Calu3 (cell line): Measurements from ENCODE around the gene FUZ. TPM values are rescaled to one million over a fixed set of nuclear protein-coding genes. Genes with fewer than 3 reads are reported as not detected.

ENCODE experiments used
- BruUV-seq: library from RNA; stranded (reverse); fragments of 400-500 nt; replicated peaks from 2 replicates; lab custom pipeline; 2021; lab: Mats Ljungman, UMichigan
- CTCF ChIA-PET: fragments of 300-600 bp; sonication (Branson Sonifier 250); formaldehyde crosslinking; loops from one replicate; lab custom pipeline; 2022; ENCODE audit warnings: antibody characterized with exemption; lab: Charles Lee
- DNase-seq: peaks from one replicate; pipeline ENCODE4 v3.0.0; 2022
- H3K27ac Mint-ChIP-seq: one replicate; pipeline ENCODE4 v1.8.0; 2022; ENCODE audit warnings: mixed read lengths; ENCODE audit not compliant: unreplicated experiment
- H3K27me3 Mint-ChIP-seq: one replicate; pipeline ENCODE4 v1.8.0; 2022; ENCODE audit warnings: mixed read lengths; ENCODE audit not compliant: unreplicated experiment
- H3K36me3 Mint-ChIP-seq: one replicate; pipeline ENCODE4 v1.8.0; 2022; ENCODE audit warnings: mild to moderate bottlenecking, moderate library complexity, mixed read lengths; ENCODE audit not compliant: insufficient read depth, unreplicated experiment
- H3K4me1 Mint-ChIP-seq: one replicate; pipeline ENCODE4 v1.8.0; 2022; ENCODE audit warnings: mild to moderate bottlenecking, low read depth, mixed read lengths; ENCODE audit not compliant: unreplicated experiment
- H3K4me3 Mint-ChIP-seq: one replicate; pipeline ENCODE4 v1.8.0; 2022; ENCODE audit warnings: mild to moderate bottlenecking, low read depth, moderate library complexity, mixed read lengths; ENCODE audit not compliant: unreplicated experiment
- H3K9me3 Mint-ChIP-seq: one replicate; pipeline ENCODE4 v1.8.0; 2022; ENCODE audit warnings: low read depth, mixed read lengths; ENCODE audit not compliant: unreplicated experiment
- intact Hi-C: fragments of 100-400 bp; cut with micrococcal nuclease; formaldehyde crosslinking; loops from one replicate; pipeline ENCODE4 v1.10.0; 2022; ENCODE audit not compliant: unreplicated experiment
- total RNA-seq: library from RNA; stranded (reverse); gene quantifications from 2 replicates; pipeline ENCODE4 v1.2.3, GENCODE V29; 2022
- TF ChIP-seq, protein P1 (sequence below): fragments of 200-600 bp; IDR thresholded peaks from one replicate; pipeline ENCODE4 v1.8.0; 2022; ENCODE audit warnings: antibody characterized with exemption; ENCODE audit not compliant: unreplicated experiment

Gene FUZ
- total RNA-seq, 1 experiment from 2014 or later = 12.2 TPM

GRCh38 chr19:49851456-49852259 lies 38.6 kb upstream of the FUZ start:
- Mint-ChIP-seq H3K27ac (peak overlapping the region; percentile 89), H3K4me3 (peak overlapping the region; percentile 85), H3K9me3 (peaks cover 5% of the 10 kb centered on the region), H3K27me3 (no peaks in the 10 kb centered on the region), H3K36me3 (peaks cover 81% of the 10 kb centered on the region), H3K4me1 (peaks cover 36% of the 10 kb centered on the region)
- CTCF ChIA-PET = no interaction called here
- intact Hi-C loops = no loop called here
- peak; percentile 46 for DNase-seq
- BruUV-seq = no TSS peak
- TF ChIP-seq, protein P1, sequence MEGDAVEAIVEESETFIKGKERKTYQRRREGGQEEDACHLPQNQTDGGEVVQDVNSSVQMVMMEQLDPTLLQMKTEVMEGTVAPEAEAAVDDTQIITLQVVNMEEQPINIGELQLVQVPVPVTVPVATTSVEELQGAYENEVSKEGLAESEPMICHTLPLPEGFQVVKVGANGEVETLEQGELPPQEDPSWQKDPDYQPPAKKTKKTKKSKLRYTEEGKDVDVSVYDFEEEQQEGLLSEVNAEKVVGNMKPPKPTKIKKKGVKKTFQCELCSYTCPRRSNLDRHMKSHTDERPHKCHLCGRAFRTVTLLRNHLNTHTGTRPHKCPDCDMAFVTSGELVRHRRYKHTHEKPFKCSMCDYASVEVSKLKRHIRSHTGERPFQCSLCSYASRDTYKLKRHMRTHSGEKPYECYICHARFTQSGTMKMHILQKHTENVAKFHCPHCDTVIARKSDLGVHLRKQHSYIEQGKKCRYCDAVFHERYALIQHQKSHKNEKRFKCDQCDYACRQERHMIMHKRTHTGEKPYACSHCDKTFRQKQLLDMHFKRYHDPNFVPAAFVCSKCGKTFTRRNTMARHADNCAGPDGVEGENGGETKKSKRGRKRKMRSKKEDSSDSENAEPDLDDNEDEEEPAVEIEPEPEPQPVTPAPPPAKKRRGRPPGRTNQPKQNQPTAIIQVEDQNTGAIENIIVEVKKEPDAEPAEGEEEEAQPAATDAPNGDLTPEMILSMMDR = no peak

- H3K4me3 Mint-ChIP-seq = peak within 1 kb of the TSS; percentile 85
- CTCF ChIA-PET = interaction anchor here (0.6 to 2.0 kb wide), 4 partner anchors 12 to 643 kb away, joined by 3 to 9 read pairs (median 4); no protein-coding TSS in a partner anchor
- no peaks in the 10 kb centered on the region for H3K27me3 Mint-ChIP-seq
- TF ChIP-seq, protein P1 = no peak
- H3K9me3 Mint-ChIP-seq = peaks cover 5% of the 10 kb centered on the region
- peak; percentile 96 for DNase-seq
- H3K36me3 Mint-ChIP-seq = peaks cover 72% of the 10 kb centered on the region
- H3K27ac Mint-ChIP-seq = peak within 1 kb of the TSS; percentile 89
- peaks cover 36% of the 10 kb centered on the region for H3K4me1 Mint-ChIP-seq
- no TSS peak for BruUV-seq
- intact Hi-C loops = no loop called here
Measured at GRCh38 chr19:49850487-49851342, 37.6 kb upstream of the FUZ start, which contains the start of gene PTOV1. Gene PTOV1, plus strand, starts transcription at chr19:49851159.

- CTCF ChIA-PET = interaction anchor here (0.7 to 2.0 kb wide), 3 partner anchors 11 to 19 kb away, joined by 3 to 9 read pairs (median 4); no protein-coding TSS in a partner anchor
- Mint-ChIP-seq H3K36me3 (peaks cover 66% of the 10 kb centered on the region), H3K4me3 (peak overlapping the region; percentile 85), H3K4me1 (peaks cover 36% of the 10 kb centered on the region), H3K27me3 (no peaks in the 10 kb centered on the region), H3K27ac (peak overlapping the region; percentile 64), H3K9me3 (peaks cover 5% of the 10 kb centered on the region)
- no peak for DNase-seq
- TF ChIP-seq, protein P1 = no peak
- intact Hi-C loops = no loop called here
- BruUV-seq = no TSS peak
Measured at GRCh38 chr19:49850221-49850486, 37.1 kb upstream of the FUZ start.

DNA sequence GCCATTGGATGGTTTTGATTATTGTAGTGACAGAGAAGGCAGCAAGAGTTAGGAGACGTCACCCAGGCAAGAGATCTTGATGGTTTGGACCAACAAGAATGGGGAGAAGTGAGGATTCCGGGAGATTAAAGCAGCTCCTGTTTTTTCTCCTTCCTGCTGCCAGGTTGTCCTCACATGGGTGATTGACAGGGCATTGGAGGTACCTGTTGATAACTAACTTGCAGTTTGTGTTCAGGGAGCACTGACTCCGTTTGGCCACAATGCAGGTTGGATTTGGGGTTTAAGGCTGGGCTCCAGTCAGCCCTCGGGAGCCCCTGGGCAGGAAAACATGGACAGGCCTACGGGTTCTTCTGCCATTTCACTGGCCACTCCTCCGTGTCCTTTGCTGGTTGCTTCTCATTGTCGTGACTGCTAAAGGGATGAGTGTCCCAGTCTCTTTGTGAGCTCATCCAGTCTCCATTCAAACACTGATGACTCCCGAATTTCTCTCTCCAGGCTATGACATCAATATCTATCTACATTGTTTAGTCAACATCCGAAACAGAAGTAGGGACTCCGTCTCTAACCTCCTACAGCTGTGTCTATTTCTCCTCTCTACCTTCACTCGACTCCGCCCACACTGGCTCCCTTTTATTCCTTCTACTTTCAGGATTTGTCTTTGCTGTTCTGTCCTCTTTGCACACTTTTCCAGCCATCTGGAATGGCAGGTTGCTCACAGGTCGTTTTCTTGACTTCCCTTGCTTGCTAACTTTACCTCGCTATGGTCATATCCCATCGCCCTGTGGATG lies 36.5 kb upstream of the FUZ start:
- TF ChIP-seq, protein P1 = no peak
- Mint-ChIP-seq H3K9me3 (peaks cover 5% of the 10 kb centered on the region), H3K27me3 (no peaks in the 10 kb centered on the region), H3K27ac (peak overlapping the region; percentile 64), H3K4me3 (peak overlapping the region; percentile 85), H3K36me3 (peaks cover 61% of the 10 kb centered on the region), H3K4me1 (peaks cover 36% of the 10 kb centered on the region)
- TSS peak; percentile 44 for BruUV-seq
- CTCF ChIA-PET = interaction anchor here (1.2 to 2.0 kb wide), 2 partner anchors 11 to 20 kb away, joined by 4 to 9 read pairs; no protein-coding TSS in a partner anchor
- DNase-seq = no peak
- intact Hi-C loops = no loop called here
